Dermis blood vessel endothelial cell (primary cell): ENCODE results near the gene MCAT. TPM values are rescaled to one million over a fixed set of nuclear protein-coding genes. Genes with fewer than 3 reads are reported as not detected.

ENCODE experiments used
- DNase-seq: peaks from one replicate; pipeline ENCODE4 v3.0.0; 2010
- total RNA-seq: library from RNA; depleted of rRNA; stranded (reverse); fragments of >200 nt; gene quantifications from 2 replicates; pipeline ENCODE4 v1.2.3, GENCODE V29; 2014

The MCAT gene
- total RNA-seq, 1 donor from 2014 or later, result 11.7 TPM

- no peak for DNase-seq
Observed at GRCh38 chr22:43171607-43172006, 28.4 kb upstream of the MCAT start.

- DNase-seq, result no peak
Observed at GRCh38 chr22:43171019-43171491, 27.9 kb upstream of the MCAT start.

- DNase-seq, result no peak
Observed at GRCh38 chr22:43170131-43170480, 26.9 kb upstream of the MCAT start.

GRCh38 chr22:43169310-43170130, 26.3 kb upstream of the MCAT start:
- no peak for DNase-seq

- no peak for DNase-seq
Observed at GRCh38 chr22:43168471-43169309, 25.5 kb upstream of the MCAT start.

- no peak for DNase-seq
Observed at GRCh38 chr22:43167001-43167589, 23.9 kb upstream of the MCAT start.

- DNase-seq, result no peak
Observed at GRCh38 chr22:43166132-43166930, 23.1 kb upstream of the MCAT start.

GRCh38 chr22:43164636-43165035, 21.4 kb upstream of the MCAT start:
- peak; percentile 26 for DNase-seq

GRCh38 chr22:43163241-43163795, 20.1 kb upstream of the MCAT start:
- DNase-seq, result no peak

- no peak for DNase-seq
Observed at GRCh38 chr22:43162412-43163150, 19.4 kb upstream of the MCAT start.

GRCh38 chr22:43160497-43161126, 17.4 kb upstream of the MCAT start:
- no peak for DNase-seq

GRCh38 chr22:43159484-43160178, 16.4 kb upstream of the MCAT start:
- DNase-seq, result peak; percentile 37

GRCh38 chr22:43158778-43159483, 15.7 kb upstream of the MCAT start:
- DNase-seq, result no peak

- DNase-seq, result no peak
Observed at GRCh38 chr22:43157874-43158546, 14.8 kb upstream of the MCAT start.

GRCh38 chr22:43156413-43156812, 13.2 kb upstream of the MCAT start:
- no peak for DNase-seq

- no peak for DNase-seq
Observed at GRCh38 chr22:43155789-43156188, 12.6 kb upstream of the MCAT start.

- DNase-seq, result no peak
Observed at GRCh38 chr22:43154887-43155536, 11.8 kb upstream of the MCAT start.

GRCh38 chr22:43153899-43154298, 10.7 kb upstream of the MCAT start:
- no peak for DNase-seq
